KOPT-K1 (cell line): ENCODE results near the gene PPP5C.
"Not testable (repeated sequence)": the region's sequence is repeated elsewhere in the genome, so short reads cannot be mapped to it uniquely, and the experiment has no call there.

Experiments used
- H3K27ac ChIP-seq: fragments of 200-600 bp; sonication (generic); 2 replicates; pipeline ENCODE4 v1.5.1; 2016; ENCODE audit warnings: antibody characterized with exemption, mild to moderate bottlenecking, low read depth, low read length; ENCODE audit not compliant: poor library complexity, severe bottlenecking
- H3K36me3 ChIP-seq: fragments of 200-600 bp; sonication (generic); 2 replicates; pipeline ENCODE4 v1.5.1; 2017; ENCODE audit warnings: antibody characterized with exemption, mild to moderate bottlenecking, low read length, moderate library complexity; ENCODE audit not compliant: insufficient read depth
- H3K9me3 ChIP-seq: fragments of 200-600 bp; sonication (generic); 2 replicates; pipeline ENCODE4 v1.5.1; 2017; ENCODE audit warnings: antibody characterized with exemption, low read length, mild to moderate bottlenecking; ENCODE audit not compliant: insufficient read depth, poor library complexity, severe bottlenecking

The PPP5C gene

DNA sequence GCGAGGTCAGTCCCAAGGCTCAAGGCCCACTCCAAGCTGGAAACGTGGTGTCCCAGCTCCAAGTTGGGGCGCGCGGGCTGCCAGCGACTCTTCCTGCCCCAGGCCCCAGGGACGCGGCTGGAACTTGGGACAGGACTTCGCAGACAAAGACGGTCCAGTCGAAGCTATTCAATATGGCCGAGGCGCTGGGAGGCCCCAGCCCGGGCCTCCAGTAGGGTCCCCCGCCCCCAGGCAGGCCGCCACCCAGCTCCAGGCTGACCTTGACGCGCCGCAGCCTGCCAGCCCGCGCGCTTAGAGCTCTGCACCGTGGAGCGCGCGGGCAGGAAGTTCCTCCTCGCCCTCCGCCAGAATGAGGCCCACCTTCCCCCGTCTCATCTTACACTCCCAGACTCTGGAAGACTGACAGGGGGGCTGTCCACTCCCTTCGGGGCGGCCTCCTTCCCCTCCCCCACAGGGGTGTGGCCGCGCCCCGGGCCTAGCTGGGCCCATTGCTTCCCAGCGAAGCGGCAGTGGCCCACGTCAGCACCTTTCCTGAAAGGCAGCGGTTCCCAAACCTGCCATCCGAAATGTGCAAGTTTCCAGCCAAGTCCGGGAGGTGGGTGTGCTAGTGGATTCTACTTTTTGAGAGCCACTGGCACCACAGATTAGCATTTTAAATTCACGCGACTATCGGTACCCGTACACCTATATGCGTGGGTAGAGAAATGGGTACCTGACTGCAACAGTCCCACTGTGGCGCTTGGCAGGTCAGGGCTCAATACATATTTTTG, 66.6 kb downstream of the PPP5C start, which contains the start of gene CCDC8:
Gene CCDC8, minus strand, starts transcription at position 303 of the 770 bp plus-strand sequence. CDS start 754 bp downstream, outside the sequence.
- Histone ChIP-seq H3K27ac (no peak within 1 kb of the TSS), H3K9me3 (no peaks in the 10 kb centered on the region), H3K36me3 (no peaks in the 10 kb centered on the region)

DNA sequence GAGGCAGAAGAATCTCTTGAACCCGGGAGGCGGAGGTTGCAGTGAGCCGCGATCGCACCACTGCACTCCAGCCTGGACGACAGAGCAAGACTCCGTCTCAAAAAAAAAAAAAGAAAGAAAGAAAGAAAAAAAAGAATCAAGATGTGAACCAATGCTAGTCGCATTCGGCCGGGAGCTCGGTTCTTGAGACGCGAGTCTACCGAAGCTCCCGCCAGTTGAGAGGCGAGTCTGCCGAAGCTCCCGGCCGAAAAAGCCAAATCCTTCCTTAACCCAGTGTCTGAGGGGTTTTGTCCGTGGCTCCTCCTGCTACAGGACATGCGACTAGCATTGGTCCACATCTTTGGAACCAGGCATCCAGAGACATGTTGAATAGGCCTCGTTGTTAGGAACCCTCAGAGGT, 68.0 kb downstream of the PPP5C start:
- not testable (repeated sequence) for H3K27ac ChIP-seq, H3K36me3 ChIP-seq, H3K9me3 ChIP-seq

DNA sequence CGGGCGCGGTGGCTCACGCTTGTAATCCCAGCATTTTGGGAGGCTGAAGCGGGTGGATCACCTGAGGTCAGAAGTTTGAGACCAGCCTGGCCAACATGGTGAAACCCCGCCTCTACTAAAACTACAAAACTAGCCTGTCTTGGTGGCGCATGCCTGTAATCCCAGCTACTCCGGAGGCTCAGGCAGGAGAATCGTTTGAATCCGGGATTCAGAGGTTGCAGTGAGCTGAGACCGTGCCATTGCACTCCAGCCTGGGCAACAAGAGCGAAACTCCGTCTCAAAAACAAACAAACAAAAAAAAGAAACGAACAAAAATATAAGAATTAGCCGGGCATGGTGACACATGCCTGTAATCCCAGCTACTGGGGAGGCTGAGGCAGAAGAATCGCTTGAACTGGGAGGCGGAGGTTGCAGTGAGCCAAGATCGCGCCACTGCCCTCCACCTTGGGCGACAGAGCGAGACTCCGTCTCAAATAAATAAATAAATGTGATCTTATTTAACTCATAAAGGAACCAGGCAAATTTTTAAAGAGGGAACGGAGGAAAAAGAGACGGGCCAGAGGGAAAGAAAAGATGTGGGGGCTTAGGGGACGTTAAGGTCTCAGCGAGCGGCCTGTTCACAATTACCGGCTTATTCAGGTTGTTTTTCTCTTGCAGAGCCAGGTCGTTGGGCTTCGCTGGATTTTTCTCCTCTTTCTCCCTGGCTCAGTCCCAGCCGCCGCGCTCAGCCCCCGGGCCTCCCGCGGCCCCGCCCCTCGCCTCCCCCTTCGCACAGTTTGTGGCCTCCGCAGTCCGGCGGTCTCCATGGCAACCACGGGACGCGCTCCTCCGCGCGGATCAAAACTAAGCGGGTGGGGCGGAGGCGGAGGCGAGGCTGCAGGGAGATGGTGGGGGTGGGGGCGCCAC, 69.2 kb downstream of the PPP5C start:
- not testable (repeated sequence) for H3K9me3 ChIP-seq, H3K36me3 ChIP-seq, H3K27ac ChIP-seq

DNA sequence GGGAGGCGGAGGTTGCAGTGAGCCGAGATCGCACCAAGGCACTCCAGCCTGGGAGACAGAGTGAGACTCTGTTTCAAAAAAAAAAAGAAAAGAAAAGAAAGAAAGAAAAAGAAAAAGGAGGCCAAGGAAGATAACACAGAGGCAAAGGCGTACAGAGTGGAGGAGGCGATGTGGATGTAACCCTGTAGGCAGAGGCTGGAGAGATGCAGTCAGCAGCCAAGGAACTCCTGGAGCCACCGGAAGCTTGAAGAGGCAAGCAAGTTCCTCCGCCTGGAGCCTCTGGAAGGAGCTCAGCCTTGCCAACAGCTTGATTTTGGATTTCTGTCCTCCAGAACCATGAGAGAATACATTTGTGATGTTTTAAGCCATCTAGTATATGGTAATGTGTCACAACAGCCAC, 73.2 kb downstream of the PPP5C start:
- H3K36me3 ChIP-seq = no peaks in the 10 kb centered on the region
- H3K27ac ChIP-seq = no peak overlapping the region
- no peaks in the 10 kb centered on the region for H3K9me3 ChIP-seq

DNA sequence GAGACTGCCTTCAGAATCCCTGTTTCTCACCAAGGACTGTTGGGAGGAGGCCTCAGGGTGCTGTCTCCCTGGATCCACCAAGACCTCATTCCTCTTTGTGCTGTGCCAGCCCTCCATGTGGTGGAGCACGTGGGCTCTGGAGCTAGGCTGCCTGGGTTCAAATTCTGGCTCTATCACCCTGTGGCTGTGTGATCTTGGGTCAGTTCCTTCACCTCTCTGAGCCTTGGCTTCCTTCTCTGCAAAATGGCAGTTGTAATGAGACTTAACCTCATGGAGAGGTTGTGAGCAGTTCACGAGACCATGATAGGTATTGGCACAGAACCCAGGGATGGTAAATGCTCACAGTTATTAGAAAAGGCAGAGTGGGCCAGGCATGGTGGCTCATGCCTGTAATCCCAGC, 75.5 kb downstream of the PPP5C start:
- Histone ChIP-seq H3K27ac (no peak overlapping the region), H3K9me3 (no peaks in the 10 kb centered on the region), H3K36me3 (no peaks in the 10 kb centered on the region)

DNA sequence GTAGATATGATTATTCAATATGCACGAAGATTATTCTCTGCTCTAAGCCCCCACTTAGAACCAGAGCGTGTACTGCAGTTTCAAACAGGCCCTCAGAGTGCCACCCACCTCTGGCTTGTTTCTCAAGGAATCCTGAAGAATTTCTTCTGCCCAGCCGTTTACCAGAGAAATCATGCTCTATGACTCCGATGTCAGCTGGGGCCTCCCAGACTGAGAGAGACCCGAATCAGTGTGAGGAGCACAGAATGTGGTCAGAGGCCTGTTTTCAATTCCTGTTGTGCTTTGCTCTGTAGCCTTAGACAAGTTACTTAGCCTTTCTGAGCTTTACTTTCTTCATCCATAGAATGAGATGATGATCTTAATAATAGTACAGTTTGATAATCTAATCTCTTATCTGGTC, 76.3 kb downstream of the PPP5C start:
- H3K9me3 ChIP-seq = no peaks in the 10 kb centered on the region

DNA sequence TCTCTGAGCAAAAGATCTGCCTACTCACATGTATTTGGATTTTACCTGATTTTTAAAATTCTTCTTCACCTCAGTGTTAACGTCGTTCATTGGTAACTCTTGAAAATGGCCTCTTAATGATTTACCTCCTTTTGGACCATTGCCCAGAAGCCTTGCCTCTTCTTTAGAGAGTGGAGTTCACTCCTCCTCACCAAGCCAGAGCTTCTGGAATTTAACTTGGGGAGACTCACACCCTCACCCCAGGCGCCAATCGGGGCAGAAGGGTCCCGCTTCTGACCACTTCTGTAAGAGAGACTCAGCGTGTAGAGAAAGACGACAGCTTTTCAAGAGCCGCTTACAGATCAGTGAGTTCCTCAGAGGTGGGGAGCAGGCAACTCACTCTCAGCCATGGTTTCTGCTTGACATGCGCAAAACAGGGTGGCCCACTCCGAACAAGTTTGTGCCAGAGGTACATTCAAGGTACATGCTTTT, 79.2 kb downstream of the PPP5C start:
- H3K27ac ChIP-seq = no peak overlapping the region
- no peaks in the 10 kb centered on the region for H3K36me3 ChIP-seq
- no peaks in the 10 kb centered on the region for H3K9me3 ChIP-seq

More for the DNA sequence above, 76.3 kb downstream of the PPP5C start:
- Histone ChIP-seq H3K36me3 (no peaks in the 10 kb centered on the region), H3K27ac (no peak overlapping the region)

DNA sequence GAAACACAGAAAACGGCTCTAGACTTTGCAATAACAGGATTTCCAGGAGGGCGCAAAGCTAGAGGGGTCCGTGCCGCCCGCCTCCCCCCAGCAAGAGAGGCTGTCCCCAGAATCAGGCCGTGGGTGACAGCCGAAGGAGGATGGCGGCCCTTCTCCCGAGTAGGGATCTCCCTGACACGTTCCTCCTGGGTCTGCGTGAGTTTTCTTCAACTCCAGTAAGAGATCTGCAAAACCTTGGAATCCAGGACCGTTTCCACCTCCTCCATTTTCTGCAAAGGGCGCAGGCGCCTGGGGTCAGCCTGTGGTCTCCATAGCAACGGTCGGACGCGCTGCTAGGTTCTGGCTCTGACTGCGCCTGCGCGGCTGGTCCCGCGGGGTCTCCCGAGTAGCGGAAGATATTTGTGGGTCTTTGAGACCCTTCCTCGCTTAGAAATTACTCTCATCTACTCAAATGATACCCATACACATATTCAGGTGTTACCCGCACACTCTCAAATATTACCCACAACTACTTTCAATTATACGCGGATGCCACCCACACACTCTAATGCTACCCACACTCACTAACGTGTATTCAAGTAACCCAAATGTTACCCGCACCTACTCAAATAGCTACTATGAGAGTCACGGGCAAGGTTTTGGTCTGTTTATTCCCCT, 79.7 kb downstream of the PPP5C start:
- Histone ChIP-seq H3K27ac (no peak overlapping the region), H3K9me3 (no peaks in the 10 kb centered on the region), H3K36me3 (no peaks in the 10 kb centered on the region)

DNA sequence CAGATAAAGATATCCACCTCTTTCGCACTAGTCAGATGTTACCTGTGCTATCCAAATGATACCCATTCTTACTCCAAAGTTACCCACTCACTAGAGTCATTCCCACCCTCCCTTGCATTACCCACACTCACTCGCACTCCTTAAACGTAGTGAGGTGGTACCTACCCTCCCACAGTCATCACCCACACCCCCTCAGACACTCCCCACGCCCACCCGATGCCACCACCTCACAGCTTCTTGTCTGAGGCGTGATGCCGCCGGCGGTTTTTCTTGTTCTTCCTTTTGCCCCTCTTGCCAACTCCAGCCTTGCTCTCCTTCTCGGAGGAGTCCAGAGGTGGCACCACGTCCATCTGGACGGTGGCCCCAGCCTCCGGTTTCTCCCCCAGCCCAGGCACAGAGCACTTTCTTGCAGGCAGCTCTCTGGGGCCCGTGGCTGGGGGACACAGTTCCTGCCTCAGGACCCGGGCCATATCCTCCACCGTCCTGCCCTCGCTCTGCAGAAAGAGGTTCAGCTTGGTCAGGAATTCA, 80.7 kb downstream of the PPP5C start:
- Histone ChIP-seq H3K9me3 (no peaks in the 10 kb centered on the region), H3K36me3 (no peaks in the 10 kb centered on the region), H3K27ac (no peak overlapping the region)

DNA sequence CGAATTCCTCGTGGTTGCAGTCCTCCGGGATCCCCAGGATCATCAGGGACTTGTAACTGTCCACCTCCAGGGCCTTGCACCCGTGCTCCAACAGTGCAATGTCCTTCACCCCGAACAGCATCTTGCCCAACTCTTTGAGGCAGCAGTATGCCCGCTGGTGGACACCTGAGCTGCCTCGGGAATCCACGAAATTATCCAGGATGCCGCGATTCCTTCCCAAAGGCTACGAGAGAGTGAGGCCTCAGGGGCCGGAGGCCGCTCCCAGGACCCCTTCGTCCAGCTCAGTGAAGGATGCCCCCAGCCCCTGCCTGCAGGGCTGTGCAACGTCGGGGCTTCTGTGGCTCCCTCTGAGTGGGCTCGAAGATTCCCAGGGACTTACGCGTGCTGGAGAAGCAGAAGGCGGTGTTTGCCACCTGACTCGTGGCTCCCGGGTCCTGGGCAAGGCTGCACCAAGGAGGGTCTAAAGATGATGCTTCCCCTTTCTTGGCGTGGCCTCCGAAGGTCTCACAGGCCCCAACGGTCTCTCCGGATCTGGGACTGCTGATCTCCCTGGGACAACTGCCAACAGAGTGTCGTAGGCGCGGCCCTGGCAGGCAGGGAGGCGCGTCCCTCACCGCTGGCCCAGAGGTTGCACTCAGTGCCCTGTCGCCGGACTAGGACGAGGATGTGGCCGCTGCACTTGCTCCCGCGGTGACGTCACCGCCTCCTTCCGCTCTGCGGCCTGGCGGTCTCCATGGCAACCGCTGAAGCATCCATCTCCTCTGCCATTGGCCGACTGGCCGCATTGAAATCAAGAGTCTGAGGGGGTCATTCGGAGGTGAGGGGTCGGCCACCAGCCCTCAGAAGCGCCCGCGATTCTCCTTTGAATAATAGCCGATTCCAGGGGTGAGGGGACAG, 81.6 kb downstream of the PPP5C start, which contains the start of gene PNMA8C:
Gene PNMA8C, minus strand, starts transcription at position 698 of the 897 bp plus-strand sequence. Its CDS starts 577 bp downstream, at position 121.
- Histone ChIP-seq H3K36me3 (no peaks in the 10 kb centered on the region), H3K27ac (no peak within 1 kb of the TSS), H3K9me3 (no peaks in the 10 kb centered on the region)

DNA sequence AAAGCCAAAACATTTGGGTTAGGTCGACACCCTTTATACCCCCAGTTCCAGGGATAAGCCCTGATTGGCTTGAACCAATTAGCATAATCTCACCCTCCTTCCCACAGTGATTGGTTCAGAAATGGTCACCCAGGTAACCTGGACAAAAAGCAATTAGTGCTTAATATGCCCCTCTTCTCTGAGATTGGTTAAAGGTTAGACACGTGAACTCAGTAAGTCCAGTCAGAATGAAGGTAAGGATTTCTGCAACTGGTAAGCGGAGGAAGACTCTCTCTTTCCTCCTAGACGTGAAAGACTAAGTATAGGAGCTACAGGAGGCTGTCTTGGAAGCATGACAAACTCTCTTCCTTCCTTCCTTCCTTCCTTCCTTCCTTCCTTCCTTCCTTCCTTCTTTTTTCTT, 83.1 kb downstream of the PPP5C start:
- Histone ChIP-seq H3K36me3 (no peaks in the 10 kb centered on the region), H3K9me3 (no peaks in the 10 kb centered on the region), H3K27ac (no peak overlapping the region)

DNA sequence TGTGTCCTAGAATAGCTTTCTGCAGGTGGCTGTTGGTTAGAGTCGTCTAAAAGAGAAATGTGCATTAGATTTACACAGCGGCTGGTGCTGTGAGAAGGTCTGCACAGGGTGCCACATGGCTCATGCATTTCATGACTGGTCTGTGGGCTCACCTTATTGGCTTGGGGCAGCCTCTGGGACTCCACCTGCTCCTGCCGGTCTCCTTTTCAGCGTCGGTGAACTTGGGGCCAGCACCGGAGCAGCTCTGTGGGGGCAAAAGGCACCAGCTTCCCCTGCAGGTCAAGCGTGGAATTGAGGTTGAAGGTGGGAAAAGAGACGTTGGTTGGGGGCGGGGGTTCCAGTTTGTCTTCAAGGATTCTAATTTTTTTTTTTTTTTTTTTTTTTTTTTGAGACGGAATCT, 84.9 kb downstream of the PPP5C start:
- Histone ChIP-seq H3K9me3 (no peaks in the 10 kb centered on the region), H3K36me3 (no peaks in the 10 kb centered on the region), H3K27ac (no peak overlapping the region)

DNA sequence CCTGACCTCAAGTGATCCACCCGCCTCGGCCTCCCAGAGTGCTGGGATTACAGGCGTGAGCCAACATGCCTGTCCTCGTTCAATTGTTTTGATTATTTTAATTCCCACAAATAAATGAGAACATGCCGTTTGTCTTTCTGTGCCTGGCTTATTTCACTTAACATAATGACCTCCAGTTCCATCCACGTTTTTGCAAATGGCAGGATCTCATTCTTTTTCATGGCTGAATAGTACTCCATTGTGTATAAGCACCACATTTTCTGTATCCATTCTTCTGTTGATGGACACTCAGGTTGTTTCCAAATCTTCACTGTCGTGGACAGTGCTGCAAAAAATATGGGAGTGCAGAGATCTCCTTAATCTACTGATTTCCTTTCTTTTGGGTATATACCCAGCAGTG, 86.6 kb downstream of the PPP5C start:
- not testable (repeated sequence) for H3K36me3 ChIP-seq, H3K9me3 ChIP-seq, H3K27ac ChIP-seq

DNA sequence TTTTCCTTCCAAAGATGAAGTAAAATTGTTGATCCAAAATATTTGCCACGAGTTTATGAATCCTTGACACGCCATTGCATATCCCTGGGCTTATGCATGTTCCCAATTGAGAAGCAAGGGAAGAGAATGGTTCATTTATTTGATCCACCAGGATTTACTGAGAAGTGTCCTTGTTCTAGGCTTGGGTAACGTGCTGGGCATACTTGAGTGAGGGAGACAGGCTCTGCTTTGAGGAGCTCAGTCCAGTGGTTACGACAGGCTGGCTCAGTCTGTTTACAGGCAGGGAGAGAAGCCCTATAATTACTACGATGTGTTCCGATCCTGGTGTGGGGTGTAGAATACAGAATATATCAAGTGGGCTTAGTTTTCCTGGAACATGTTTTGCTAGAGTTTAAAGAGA, 88.1 kb downstream of the PPP5C start:
- Histone ChIP-seq H3K9me3 (no peaks in the 10 kb centered on the region), H3K36me3 (no peaks in the 10 kb centered on the region), H3K27ac (no peak overlapping the region)
